NCI-H69 (cell line): ENCODE data around the gene MVP.
"Not testable (repeated sequence)": the region's sequence is repeated elsewhere in the genome, so short reads cannot be mapped to it uniquely, and the experiment has no call there.

Source experiments
- DNase-seq: peaks from one replicate; lab custom pipeline; 2025; lab: John Stamatoyannopoulos, UW

The MVP gene

DNA sequence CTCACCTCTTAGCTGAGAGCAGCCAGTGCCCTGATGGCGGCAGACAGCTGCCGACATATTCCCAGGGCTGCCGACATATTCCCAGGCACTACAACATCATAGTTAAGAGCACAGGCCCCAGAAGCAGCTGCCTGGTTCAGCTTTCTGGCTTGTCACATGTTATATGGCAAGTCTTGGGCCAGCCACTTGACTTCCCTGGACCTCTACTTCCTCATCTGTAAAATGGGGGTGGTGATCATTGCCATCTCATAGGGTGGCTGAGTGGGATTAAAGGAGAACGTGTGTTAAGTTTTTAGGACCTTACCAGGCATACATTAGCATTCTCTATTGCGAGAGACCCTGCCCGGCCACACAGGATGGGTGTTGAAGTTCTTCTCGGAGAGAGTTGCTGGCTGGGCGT is 23.7 kb downstream of the MVP start:
- no peak for DNase-seq

DNA sequence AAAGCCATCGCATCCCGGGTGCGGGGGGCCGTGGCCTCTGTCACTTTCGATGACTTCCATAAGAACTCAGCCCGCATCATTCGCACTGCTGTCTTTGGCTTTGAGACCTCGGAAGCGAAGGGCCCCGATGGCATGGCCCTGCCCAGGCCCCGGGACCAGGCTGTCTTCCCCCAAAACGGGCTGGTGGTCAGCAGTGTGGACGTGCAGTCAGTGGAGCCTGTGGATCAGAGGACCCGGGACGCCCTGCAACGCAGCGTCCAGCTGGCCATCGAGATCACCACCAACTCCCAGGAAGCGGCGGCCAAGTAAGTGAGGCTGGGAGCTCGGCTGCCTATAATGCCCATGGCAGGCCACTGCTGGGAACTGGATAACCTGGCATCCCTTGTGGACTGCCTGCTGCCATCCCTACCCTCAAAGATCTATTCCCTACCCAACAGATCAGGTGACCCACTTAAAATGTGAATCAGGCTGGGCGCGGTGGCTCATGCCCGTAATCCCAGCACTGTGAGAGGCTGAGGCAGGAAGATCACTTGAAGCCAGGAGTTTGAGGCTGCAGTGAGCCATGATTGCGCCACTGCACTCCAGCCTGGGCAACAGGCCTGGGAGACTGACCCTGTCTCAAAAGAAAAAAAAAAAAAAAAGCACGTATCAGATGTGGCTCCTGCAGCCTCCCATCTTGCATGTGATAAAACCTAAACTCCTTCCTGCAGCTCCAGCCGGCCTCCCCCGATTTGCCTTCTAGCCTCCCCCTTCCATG is 24.5 kb downstream of the MVP start:
- no peak for DNase-seq

DNA sequence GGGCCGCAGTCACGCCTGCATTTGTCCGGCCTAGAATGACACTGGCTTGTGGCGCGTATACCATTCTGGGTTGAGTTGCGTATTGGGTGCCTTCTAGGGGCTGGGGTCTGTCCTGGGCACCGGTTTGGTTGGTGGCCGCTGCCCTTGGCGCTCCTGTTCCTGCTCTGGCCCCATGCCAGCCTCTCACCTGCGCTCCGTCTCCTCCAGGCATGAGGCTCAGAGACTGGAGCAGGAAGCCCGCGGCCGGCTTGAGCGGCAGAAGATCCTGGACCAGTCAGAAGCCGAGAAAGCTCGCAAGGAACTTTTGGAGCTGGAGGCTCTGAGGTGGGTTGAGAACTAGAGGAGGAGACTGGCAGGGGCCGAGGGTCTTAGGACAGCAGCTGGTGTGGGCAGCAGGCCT is 25.4 kb downstream of the MVP start:
- DNase-seq = no peak

DNA sequence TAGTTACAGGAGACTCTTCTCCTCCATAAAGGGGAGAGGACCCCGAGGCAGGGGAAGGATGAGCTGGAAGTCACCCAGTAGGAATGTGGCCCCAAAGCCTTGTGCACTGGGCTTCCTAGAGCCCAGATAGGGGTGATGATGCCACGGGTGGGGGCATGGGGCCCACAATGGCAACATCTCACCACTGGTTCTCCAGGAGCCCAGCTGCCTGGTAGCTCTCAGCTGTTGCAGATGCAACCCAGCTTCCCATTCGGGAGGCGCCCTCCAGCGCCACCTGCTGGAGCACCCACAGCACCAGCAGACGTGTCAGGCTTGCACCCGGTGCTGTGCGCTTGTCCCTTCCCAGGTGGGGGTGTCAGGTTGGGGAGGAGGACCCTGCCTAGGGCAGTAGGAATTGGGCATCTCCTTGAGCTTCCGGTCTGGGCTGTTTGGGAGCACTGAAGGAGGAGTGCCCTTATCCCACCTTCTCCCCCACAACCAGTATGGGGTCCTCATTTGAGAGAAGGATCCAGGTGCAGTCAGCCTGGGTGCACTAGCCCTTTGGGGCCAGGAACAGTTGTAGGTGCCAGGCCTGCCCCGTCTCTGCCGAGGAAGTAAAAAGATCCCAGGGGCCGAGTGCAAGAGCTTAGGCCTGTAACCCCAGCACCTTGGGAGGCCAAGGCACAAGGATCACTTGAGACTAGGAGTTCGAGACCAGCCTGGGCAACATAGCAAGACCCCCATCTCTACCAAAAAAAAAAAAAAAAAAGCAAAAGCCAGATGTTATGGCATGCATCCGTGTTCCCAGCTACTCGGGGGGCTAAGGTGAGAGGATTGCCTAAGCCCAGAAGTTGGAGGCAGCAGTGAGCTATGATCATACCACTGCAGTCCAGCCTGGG is 28.4 kb downstream of the MVP start:
- peak; percentile 84 for DNase-seq

DNA sequence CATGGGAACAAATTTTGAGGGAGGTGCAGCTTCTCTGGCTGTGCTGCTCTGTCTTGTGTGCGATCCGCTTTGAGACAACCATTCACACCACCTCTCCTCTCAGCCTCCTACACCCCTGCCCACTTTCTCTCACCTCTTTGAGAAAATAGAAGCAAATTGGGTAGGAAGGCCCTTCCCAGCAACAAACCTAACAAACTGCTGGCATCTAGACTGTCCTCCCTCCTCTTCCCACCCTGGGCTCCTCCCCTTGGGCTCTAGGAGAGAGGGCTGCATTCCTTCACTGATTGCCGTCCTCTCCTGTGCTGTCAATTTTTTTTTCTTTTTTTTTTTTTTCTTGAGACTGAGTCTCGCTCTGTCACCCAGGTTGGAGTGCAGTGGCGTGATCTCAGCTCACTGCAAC is 29.2 kb downstream of the MVP start:
- DNase-seq = no peak

DNA sequence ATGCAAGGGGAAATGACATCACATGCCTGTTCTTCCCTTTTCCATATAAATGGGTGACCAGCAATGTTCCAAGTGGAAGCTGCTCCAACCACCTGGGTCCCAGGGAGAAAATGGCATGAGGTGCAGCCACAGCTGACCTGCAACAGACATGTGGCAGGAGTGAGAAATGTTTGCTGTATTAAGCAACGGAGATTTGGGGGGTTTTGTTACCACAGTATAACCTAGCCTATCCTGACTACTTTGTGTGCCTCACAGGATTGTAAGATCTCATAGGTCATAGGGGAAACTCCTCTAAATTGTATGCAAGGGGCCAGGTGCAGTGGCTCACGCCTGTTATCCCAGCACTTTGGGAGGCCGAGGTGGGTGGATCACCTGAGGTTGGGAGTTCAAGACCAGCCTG is 30.7 kb downstream of the MVP start:
- no peak for DNase-seq

DNA sequence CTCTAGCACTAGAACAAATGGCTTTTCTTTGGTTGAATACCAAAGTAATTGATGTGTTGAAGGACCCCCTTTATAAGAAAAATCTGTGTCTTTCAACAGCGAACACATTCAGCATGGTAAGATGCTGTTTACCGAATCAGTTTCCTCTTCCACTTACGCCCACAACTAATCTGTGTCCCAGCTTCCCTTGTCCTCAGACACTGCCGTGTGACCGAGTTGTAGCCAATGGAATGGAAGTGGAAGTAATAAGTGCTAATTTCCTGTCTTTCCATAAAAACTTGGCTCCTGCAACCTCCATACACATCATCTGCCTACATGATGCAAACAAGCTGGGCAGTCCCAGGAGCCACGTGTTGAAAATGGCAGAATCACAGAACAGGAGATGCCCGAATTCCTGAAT is 32.4 kb downstream of the MVP start:
- DNase-seq = no peak

DNA sequence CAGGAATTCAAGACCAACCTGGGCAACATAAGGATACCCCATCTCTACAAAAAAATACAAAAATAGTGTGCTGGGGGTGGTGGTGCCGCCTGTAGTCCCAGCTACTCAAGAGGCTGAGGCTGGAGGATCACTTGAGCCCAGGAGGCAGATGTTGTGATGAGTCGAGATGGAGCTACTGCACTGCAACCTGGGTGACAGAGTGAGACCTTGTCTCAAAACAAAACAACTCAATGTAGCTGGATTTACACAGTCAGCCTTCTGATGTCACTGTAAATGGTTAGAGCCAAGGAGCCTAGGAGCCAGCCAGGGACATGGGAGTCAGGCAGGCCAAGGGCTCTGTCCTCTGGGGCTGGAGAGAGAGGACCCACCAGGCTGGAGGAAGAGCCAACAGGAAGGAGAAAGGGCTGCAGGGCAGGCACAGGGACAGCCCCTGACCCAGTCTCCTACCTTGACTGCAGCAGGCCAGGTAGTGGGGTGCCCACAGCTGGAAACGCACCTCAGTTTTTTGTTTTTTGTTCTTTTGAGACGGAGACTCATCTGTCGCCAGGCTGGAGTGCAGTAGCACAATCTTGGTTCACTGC is 34.3 kb downstream of the MVP start:
- no peak for DNase-seq

DNA sequence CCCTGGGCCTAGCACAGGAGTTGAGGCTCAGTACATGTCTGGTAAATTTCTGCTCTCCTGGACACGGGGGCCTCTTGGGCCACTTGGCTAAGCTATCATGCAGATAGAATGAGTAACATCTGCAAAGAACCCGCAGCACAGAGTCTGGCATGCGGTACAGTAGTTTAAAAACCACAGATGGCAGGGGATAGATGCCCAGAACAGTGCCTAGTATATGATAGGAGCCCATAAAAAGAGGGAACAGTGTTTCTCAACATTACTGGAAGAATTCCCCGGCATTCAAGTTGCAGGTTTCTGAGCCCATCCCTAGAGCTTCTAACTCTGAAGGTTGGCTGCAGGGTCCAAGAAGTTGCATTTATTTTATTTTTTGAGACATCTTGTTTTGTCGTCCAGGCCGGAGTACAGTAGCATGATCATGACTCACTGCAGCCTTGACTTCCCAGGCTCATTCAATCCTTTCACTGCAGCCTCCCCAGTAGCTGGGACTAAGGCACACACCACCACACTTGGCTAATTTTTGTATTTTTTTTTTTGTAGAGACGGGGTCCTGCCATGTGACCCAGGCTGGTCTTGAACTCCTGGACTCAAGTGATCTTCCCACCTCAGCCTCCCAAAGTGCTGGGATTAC is 37.0 kb downstream of the MVP start:
- DNase-seq = no peak

DNA sequence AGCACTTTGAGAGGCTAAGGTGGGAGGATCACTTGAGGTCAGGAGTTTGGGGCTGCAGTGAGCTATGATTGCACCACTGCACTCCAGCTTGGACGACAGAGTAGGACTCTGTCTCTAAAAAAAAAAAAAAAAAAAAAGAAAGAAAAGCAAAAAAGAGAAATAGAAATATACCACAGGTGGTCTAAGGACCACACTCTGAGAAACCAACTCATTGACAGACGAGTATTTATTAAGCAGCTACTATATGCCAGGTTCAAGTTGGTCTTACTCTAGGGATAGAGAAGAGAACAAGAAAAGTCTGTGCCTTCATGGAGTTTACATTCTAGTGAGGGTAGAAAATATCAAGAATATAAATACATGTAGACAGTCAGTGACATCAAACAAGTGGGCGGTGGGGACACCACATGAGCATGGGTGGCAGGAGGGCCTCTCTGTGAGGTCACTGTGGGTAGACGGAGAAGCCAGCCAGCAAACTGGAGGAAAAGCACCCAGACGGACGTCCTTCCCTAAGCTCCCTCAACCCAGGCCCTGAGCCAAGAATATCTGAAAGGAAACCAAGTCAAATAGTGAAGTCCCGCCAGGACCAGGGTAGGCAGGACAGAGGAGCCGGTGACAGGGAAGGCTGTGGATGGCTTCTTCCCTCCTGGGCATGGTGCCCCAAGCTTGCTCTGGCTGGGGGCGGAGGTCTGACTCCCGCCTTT is 38.0 kb downstream of the MVP start:
- no peak for DNase-seq

DNA sequence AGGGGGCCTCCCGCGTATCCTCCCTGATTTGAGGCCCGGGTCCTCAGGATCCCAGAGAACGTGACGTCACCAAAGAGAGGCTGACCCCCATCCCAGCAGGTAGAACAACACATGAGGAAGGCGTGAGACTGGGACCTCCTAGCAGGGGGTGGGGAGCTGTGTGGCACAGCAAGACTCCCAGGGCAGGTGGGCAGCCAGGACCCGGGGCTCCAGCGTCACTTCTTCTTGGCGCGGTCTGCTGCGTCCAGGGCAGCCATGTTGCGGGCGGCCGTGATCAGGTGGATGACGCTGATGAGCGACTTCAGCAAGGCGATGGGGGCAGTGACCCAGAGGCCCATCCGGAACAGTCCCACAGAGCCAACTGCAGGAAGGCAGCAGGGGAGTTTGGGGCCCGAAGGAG is 38.7 kb downstream of the MVP start:
- no peak for DNase-seq

DNA sequence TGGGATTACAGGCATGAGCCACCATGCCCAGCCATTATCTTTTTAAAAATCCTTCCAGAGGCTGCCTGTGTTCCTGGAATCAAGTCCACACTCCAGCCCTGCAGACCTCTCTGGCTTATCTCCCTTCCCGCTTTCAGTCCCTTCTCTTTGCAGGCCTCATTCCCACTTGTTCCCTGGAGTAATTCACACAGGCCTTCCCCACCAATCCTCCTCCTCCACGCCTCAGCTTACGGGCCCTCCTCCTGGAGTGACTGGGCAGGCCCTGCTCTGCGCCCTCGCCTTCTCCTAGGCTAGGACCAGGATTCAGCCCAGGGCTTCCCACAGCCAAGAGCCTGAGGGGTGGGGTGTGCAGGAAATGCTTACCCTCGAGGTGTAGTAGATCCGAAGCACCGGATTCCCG is 40.0 kb downstream of the MVP start:
- DNase-seq = no peak

DNA sequence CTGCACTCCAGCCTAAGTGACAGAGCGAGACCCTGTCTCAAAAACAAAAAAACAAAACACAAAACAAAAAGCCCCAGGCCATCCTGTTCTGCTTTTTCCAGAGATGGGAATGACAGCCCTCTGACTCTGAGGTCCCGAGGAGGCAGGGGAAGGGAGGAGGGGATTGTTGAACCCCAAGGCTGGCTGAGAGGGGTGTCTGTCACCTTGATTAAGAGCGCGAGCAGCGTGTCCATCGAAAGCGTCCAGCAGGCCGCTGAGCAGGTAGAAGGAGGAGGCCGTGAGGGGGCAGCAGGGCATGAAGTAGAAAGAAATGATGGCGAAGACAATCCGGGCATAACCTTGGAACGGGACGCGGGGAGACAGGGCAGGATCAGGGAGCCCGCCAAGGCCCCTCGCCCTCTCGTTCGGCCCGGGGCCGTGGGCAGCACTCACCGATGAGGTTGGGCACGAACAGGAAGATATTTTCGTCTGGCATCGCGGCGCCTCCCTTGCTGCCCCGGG is 42.2 kb downstream of the MVP start:
- DNase-seq = peak; percentile 47

DNA sequence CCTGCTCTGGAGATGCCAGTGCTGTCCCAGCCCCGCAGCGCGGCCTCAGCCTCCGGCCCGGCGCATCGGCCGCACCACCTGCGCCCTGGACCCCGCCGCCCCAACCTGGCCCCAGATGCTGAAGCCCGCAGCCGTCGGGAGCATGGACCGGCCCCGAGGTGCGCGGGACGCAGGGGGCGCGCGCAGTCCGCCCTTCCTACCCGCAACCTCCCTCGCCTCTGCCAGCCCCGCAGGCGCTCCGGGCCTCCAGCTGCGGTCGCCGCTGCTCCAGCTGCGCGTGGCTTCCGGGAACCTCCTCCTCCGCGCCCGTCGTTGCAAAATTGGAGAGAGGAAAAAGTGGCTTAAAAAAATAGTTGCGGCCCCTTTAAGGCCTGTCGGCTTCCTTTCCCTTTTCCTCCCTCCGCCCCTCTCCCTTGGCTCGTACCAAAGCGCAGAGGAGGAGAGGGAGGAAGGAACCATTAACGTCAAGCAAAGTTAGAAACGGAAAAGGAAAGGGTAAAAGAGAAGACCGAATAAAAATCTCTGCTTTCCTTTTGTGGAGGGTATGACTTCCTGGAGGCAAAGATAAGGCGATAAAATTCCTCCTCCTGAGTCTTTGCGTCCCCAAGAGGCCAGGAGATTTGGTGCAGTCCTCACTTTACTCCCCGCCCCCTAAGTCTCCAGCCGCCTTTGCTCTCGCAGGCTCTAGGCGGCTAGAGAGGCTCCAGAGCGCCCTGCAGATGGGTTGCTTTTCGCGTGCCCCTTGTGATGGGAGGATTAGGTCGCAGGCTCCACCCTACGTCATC is 42.8 kb downstream of the MVP start, which contains the start of gene CDIPT:
Gene CDIPT, minus strand, starts transcription at position 343 of the 785 bp plus-strand sequence. CDS start 369 bp downstream, outside the sequence.
- peak; percentile 99 for DNase-seq

DNA sequence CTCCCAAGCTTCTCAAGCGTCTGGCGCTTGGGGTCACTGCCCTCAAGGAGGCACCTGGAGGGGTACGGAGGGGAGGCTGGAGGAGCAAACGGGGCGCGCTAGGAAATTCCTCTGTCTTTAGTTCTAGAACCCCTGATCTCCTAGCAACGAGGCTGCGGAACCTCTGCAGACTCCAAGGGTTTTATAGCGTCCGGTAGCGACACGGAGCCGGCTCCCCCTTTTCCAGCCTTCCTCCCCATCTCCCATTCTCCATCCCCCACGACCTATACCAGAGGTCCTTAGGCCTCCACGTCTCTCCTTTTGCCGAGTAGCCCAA is 43.4 kb downstream of the MVP start:
- DNase-seq = no peak

DNA sequence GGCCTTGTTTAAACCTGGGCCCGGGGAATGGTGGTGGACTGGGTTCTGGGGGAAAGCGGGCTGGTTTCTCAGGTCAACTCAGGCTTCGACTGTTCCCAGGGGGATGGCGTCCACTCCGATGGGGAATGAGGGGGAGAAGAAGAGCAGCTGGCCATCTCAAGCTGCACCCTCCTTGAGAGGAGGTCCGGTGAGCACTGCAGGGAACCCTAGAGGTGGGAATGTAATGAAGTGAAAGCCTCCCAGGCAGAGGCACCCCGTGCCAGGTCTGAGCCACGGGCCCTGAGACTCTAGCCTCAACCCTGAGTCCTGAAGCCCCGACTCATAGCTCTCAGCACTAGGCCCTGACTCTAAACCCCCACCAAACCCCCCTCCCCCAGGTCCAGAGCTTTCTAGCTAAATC is 43.9 kb downstream of the MVP start:
- no peak for DNase-seq

DNA sequence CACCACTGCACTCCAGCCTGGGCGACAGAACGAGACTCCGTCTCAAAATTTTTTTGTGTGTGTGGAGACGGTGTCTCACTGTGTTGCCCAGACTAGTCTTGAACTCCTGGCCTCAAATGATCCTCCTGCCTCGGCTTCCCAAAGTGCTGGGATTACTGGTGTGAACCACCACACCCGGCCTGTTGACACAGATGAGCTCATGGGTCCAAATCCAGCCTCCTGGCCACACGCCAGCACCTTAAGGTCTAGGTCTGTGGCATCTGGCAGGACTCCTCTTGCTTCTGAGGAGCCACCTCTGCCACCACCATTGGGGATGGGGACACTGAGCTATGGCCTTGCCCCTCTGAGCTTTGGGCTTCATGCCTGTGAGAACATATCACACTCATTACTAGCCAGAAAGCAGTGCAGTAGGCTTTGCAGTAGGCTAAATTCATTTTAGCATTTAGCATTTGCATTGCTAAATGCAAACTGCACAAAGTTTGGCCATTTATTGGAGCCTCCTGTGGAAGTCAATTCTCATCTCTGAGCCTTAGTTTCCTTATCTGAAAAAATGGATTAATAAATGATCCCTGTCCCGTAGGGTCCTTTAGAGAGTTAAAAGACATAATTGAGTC is 48.2 kb downstream of the MVP start:
- peak; percentile 39 for DNase-seq

DNA sequence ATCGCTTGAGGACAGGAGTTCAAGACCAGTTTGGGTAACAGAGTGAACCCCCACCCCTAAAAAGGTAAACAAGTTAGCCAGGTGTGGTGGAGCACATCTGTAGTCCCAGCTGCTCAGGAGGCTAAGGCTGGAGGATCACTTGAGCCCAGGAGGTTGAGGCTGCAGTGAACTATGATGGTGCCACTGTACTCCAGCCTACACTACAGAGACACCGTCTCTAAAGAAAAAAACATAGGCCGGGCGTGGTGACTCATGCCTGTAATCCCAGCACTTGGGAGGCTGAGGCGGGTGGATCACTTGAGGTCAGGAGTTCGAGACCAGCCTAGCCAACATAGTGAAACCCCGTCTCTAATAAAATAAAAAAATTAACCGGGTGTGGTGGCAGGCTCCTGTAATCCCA is 48.8 kb downstream of the MVP start:
- DNase-seq = not testable (repeated sequence)

DNA sequence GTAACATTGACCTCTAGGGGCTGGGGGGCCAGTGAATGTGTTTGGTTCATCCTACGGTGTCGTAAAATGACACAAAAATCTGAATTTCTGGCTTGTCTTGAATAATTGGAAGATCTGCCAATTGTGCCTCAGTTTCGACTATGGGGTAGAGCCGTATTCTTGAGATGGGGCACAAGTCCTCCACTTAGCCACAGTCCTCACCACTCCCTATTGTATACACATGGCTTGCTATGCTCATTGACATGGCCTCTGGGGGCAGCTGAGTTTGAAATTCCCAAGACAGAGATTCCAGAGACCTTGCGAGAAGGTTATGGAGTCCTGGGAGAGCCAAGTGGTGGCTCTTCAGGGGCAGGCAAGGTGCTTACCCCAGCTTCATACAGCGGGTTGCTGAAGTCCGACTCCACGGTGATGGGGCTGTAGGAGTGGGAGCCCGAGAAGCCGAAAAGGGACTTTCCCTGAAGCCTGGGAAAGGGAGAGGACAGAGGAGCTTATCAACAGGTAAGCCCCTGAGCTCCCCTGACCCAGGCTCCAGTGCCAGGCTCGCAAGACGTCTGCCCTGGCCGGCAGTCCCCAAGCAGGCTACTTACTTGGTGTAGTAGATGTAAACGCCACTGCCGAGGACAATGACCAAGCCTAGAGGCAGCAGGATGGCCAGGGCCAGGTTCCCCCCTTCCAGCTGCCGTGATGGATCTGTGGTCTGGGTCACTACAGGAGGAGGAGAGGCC is 51.7 kb downstream of the MVP start:
- no peak for DNase-seq

DNA sequence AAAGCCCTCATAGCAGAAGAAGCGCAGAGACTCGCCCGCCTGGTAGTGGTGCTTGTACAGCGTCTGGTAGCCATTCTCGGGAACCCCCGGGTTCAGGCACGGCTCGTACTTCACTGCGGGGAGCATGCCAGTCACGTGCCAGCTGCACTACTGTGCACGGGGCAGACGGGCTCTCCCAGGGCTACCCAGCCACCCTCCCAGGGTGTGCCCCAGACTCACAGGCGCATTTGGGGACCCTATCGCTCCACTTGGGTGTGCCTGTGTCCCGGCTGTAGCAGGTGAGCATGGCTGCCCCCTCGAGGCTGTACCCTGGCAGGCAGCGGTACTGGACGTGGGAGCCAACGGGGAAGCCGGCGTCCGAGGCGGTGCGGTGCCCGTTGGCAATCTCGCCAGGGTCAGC is 53.1 kb downstream of the MVP start:
- no peak for DNase-seq
